KOPT-K1 (cell line): Measurements from ENCODE around the gene AMN.

Experiments
- H3K27ac ChIP-seq: fragments of 200-600 bp; sonication (generic); 2 replicates; pipeline ENCODE4 v1.5.1; 2016; ENCODE audit warnings: antibody characterized with exemption, mild to moderate bottlenecking, low read depth, low read length; ENCODE audit not compliant: poor library complexity, severe bottlenecking
- H3K36me3 ChIP-seq: fragments of 200-600 bp; sonication (generic); 2 replicates; pipeline ENCODE4 v1.5.1; 2017; ENCODE audit warnings: antibody characterized with exemption, mild to moderate bottlenecking, low read length, moderate library complexity; ENCODE audit not compliant: insufficient read depth
- H3K9me3 ChIP-seq: fragments of 200-600 bp; sonication (generic); 2 replicates; pipeline ENCODE4 v1.5.1; 2017; ENCODE audit warnings: antibody characterized with exemption, low read length, mild to moderate bottlenecking; ENCODE audit not compliant: insufficient read depth, poor library complexity, severe bottlenecking

AMN gene

GRCh38 chr14:102951034-102951433 lies 28.6 kb downstream of the AMN start:
- Histone ChIP-seq H3K36me3 (no peaks in the 10 kb centered on the region), H3K27ac (no peak overlapping the region), H3K9me3 (no peaks in the 10 kb centered on the region)

GRCh38 chr14:102951799-102952198 lies 29.3 kb downstream of the AMN start:
- H3K27ac ChIP-seq = no peak overlapping the region
- H3K36me3 ChIP-seq = no peaks in the 10 kb centered on the region
- H3K9me3 ChIP-seq = no peaks in the 10 kb centered on the region

GRCh38 chr14:102952276-102952675 lies 29.8 kb downstream of the AMN start:
- Histone ChIP-seq H3K36me3 (no peaks in the 10 kb centered on the region), H3K9me3 (no peaks in the 10 kb centered on the region), H3K27ac (no peak overlapping the region)

- no peaks in the 10 kb centered on the region for H3K36me3 ChIP-seq
- no peak overlapping the region for H3K27ac ChIP-seq
- H3K9me3 ChIP-seq = no peaks in the 10 kb centered on the region
These were observed 30.6 kb downstream of the AMN start for GRCh38 chr14:102953100-102953499.

- Histone ChIP-seq H3K27ac (no peak overlapping the region), H3K9me3 (no peaks in the 10 kb centered on the region), H3K36me3 (no peaks in the 10 kb centered on the region)
These were observed 31.8 kb downstream of the AMN start for GRCh38 chr14:102954081-102954789.

- Histone ChIP-seq H3K27ac (no peak overlapping the region), H3K9me3 (no peaks in the 10 kb centered on the region), H3K36me3 (no peaks in the 10 kb centered on the region)
These were observed 33.4 kb downstream of the AMN start for GRCh38 chr14:102955636-102956408.

- Histone ChIP-seq H3K36me3 (no peaks in the 10 kb centered on the region), H3K9me3 (no peaks in the 10 kb centered on the region), H3K27ac (no peak overlapping the region)
These were observed 34.8 kb downstream of the AMN start for GRCh38 chr14:102957222-102957621.

- Histone ChIP-seq H3K9me3 (no peaks in the 10 kb centered on the region), H3K36me3 (no peaks in the 10 kb centered on the region), H3K27ac (no peak overlapping the region)
These were observed 36.0 kb downstream of the AMN start for GRCh38 chr14:102958461-102958860.

- Histone ChIP-seq H3K27ac (no peak overlapping the region), H3K36me3 (no peaks in the 10 kb centered on the region), H3K9me3 (no peaks in the 10 kb centered on the region)
These were observed 39.7 kb downstream of the AMN start for GRCh38 chr14:102962111-102962627.

- Histone ChIP-seq H3K27ac (no peak overlapping the region), H3K9me3 (no peaks in the 10 kb centered on the region), H3K36me3 (no peaks in the 10 kb centered on the region)
These were observed 41.8 kb downstream of the AMN start for GRCh38 chr14:102964152-102964730.

- H3K9me3 ChIP-seq = no peaks in the 10 kb centered on the region
- H3K27ac ChIP-seq = no peak overlapping the region
- H3K36me3 ChIP-seq = no peaks in the 10 kb centered on the region
These were observed 42.8 kb downstream of the AMN start for GRCh38 chr14:102965282-102965681.

- Histone ChIP-seq H3K36me3 (no peaks in the 10 kb centered on the region), H3K27ac (no peak overlapping the region), H3K9me3 (no peaks in the 10 kb centered on the region)
These were observed 43.6 kb downstream of the AMN start for GRCh38 chr14:102965971-102966655.

- H3K9me3 ChIP-seq = no peaks in the 10 kb centered on the region
- no peaks in the 10 kb centered on the region for H3K36me3 ChIP-seq
These were observed 44.4 kb downstream of the AMN start for GRCh38 chr14:102966681-102967505.

GRCh38 chr14:102967506-102967795 lies 45.0 kb downstream of the AMN start:
- no peaks in the 10 kb centered on the region for H3K36me3 ChIP-seq
- no peak overlapping the region for H3K27ac ChIP-seq
- H3K9me3 ChIP-seq = no peaks in the 10 kb centered on the region

More at GRCh38 chr14:102966681-102967505, 44.4 kb downstream of the AMN start:
- H3K27ac ChIP-seq = no peak overlapping the region
